ENCODE data around the gene COLQ.

The COLQ gene

DNA sequence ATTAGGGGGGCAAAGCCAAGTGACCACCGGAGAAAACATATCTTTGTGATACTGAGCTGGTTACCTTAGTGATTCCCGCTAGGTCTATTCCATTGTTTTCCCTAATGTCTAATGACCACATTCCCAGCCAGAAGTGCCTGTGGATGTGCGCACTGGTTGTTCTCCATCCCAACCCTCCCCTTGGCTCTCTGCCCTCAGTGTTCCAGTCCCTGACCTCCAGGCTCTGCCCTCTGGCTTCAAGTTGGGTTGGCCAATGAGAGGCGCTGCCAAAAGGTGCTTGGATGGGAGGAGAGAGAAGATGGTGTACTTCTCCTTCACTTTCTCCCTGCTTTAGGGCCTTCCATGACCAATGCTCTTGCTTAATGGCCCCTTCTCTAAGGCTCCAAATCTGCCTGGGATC, 2.4 kb downstream of the COLQ start:
- DNase-seq: no peak

DNA sequence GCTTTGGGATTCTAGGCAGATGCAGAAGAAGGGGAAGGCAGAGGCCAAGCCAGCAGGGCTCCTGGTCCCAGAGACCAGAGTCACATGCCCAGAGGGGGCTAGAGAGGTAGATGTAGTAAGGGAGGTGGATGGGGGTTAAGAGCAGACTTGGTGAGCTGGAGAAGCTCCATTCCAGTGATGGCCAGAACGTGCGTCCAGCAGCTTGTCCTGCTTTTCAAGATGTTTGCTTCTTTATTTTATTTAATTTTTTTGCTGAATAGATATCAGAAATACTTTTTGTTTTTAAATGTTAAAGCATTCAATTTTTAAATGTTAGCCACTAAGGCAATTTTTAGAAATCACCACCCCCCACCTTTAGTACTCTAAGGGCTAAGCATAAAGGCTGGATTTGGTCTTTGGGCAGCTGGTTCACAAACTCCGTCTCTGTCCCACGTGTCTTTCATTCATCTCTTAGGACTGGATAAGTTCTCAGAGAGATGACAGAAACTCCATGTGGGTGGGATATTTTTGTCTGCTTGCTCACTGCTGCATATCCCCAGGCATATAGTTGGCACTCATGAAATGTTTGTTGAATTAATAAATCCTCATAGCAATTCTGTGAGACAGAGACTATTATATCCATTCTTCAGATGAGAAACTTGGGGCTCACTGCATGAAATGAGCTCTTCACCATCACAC, 6.7 kb downstream of the COLQ start:
- DNase-seq: no peak

- no peak for DNase-seq
These were observed 7.5 kb downstream of the COLQ start for GRCh38 chr3:15513810-15514662.

GRCh38 chr3:15513116-15513515, 8.4 kb downstream of the COLQ start:
- DNase-seq: no peak

GRCh38 chr3:15512166-15512565, 9.3 kb downstream of the COLQ start:
- no peak for DNase-seq

GRCh38 chr3:15511156-15511555, 10.3 kb downstream of the COLQ start:
- DNase-seq: no peak

DNA sequence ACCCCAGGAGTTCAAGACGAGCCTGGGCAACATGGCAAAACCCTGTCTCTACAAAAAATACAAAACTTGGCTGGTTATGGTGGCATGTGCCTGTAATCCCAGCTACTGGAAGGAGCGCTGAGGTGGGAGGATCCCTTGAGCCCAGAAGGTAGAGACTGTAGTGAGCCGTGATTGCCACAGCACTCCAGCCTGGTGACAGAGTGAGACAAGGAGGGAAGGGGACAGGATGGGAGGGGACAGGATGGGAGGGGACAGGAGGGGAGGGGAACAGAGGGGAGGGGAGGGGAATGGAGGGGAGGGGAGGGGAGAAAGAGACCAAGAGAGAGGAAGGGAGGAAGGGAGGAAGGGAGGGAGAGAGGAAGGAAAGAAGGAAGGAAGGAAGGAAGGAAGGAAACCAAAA, 11.0 kb downstream of the COLQ start:
- no peak for DNase-seq

DNA sequence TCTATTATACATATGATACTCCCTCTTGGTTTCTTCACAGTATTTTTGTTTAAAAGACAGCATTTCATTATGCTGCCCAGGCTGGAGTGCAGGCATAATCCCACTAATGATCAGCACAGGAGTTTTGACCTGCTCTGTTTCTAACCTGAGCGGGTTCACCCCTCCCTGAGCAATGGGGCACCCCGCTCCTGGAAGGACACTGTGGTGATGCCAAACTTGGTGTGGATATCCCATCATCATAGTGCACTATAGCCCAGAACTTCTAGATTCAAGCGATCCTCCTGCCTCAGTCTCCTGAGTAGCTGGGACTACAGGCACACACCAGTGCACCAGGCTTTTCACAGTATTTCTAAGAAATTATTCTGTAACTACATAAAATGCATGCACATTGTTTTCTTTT, 14.9 kb downstream of the COLQ start:
- DNase-seq: no peak

DNA sequence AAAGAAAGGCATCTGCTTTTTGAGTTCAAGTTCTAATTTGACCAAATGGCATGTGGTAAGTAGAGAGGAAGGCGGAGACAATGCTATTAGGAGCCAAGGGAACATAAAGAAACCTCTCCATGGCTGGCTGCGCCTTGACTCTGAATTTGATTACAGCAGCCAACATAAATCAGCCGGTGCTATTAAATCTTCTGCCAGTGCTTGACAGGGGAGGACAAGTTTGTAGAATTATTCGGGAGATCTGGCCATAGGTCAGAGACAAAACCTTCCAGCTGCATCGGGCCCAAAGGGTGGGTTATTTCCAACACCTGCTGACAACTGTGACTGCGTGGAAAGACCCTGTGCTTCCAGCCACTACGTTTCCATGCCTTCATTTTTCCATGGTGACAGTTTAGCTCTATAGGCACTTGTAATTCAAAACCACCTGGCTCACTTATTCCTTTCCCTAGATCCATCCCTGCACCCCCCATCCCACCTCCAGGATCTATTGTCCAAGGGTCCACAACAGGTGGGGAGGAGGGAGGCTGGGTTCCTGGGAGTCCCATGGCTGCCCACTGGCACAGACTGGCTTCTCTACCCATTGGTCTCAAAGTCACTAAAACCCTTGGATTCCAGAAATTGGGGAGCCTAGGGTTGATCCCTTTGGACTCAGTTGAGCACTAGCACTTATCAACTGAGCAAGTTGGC, 15.9 kb downstream of the COLQ start:
- no peak for DNase-seq

GRCh38 chr3:15502616-15503015, 18.9 kb downstream of the COLQ start:
- no peak for DNase-seq

DNA sequence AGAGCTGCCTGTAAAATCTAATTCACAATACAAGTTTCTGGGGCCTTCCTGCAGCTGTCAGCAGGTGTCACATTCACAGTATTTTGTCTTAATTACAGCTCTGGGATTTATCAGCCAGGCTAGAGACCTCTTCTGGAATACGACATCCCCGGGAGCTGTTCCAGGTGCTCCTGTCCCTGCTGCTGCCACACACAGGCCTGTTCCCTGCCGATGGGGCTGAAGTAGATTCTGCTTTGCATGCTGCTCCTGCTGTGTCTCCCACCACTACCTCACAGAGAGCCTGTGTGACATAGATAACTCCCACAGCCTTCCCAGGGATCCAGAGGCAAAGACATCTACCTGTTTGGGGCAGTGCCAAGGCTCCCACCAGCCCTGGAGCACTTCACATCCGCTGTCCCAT, 20.4 kb downstream of the COLQ start:
- DNase-seq: no peak

GRCh38 chr3:15500107-15500724, 21.3 kb downstream of the COLQ start:
- DNase-seq: no peak

DNA sequence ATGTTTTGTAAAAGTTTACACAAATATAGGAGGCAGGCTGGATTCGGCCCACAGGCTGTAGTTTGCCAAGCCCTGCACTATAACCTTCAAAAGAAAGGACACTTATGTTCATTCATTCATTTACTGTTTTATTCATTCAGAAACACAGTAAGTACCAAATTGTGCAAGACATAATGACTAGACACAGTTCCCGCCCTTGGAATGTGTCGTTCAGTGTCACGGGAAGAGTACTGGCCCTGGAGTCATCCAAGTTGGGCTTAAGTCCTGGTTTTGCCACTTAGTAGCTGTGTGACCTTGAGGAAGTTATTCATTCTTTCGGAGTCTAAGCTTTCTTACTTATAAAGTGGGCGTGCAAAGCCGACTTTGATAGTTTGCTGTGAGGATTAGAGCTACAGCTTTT, 22.0 kb downstream of the COLQ start:
- DNase-seq: no peak

DNA sequence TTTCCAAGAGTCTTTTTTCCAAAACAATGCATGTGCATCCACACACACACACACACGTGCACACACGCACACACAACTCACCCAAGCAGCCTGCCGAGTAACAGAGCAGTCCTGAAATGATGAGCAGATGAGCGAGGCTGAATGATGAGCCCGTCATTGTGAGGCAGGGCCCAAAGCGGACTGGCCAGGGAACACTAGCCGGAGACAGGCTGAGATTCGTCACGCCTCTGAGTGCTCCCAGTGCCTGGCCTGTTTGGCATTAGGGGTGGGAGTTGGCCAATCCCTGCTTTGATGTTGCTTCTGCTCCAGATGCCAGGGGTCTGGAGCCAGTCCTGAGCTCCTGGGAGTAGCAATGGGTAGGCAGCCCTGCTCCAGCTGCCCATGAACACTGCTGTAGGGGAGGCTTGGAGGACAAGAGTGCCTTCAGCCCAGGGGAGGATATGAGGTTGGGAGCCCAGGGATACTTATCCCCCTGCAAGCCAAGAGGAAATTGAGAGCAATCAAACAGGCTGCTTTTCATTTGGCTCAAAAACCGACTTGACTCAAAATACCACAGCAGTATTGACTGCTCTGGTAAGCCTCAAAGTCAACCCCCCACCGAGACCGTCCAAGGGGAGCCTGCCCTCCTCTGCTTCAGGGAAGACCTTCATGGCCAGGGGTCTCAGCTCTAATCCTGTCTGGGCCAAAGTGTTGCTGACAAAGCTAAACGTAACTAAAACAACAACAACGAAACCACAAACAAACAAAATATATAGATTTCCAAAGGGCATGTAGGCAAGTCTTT, 22.9 kb downstream of the COLQ start:
- DNase-seq: no peak

- DNase-seq: no peak
These were observed 23.5 kb downstream of the COLQ start for GRCh38 chr3:15497964-15498363.

- DNase-seq: no peak
These were observed 25.2 kb downstream of the COLQ start for GRCh38 chr3:15496341-15496664.

DNA sequence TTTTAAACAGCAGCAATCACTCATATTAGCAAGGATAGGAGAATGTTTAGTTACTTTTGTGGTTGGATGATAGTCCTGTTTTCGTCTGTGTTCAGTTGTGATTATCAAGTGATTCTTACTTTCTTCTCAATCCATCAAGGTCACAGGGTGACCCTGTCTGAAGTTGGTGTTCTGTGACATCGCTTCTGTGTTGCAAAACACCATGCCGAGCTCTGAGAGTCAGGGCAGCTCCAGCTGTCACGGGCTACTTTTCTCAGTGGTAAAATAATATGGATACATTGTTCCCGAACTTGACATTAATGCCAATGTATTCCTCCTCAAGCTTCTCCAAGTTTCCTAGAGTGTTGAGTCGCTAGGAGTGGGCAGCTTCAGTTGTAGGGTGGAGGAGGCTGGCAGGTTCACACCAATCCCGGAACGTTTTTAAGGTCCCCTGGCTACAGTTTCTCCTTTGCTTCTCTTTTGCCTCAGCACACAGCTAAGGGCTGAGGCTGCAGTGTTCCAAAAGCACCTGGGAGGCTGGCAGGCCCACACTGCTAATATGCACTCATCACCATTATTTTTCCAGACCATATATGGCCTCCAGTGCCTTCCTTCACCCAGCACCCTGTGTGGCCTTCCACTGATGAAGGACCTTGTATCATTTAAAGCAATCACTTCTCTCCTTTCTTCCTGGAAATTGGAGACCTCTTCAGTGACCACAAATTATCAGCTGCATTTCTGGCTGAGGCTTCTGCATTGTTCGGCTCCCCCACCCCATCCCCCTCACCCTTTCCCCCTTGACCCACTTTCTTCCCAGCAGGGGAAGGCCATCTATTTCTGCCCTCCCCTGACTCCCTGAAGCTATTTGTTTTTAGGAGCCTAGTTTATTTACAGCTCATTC, 25.8 kb downstream of the COLQ start:
- no peak for DNase-seq

DNA sequence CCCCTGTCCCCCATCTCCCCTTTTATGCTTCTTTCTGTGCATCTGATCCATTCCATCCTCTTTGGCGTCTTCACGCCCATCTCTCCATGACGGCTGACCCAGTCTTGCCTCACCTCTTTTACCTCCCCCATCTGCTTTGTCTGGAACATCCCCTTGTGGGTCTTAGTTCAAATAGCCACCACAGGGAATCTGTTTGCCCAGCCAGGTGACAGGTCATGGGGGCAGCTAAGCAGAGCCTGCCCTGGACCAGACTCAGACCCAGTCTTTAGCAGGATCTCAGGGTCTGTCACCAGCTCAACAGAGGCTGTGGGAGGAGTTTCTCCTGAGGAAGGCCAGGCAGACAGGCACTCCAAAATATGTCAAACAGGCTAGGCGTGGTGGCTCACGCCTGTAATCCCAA, 28.1 kb downstream of the COLQ start:
- DNase-seq: no peak

DNA sequence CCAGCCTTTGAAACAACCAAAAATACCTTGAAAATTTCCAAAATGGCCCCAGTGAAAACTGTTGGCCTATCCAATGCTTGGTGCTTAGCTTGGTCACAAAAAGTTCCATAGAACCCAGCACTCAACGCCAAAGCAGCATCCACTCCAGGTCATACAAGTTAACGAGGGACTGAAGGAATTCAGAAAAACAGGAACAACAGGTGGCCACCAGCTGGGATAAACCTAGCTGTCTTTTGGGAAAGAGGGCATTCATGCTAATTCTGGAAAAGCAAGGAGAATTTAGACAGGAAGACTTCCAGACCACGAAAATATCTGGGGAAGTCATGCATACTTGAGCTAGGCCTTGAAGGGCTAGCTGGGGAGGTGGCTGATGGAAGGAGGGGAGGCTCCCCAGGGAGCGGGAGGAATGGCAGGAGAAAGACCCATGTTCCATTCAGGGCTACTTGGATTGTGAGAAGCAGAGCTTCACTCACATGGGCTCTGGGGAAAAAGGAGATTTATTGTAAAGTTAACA, 28.6 kb downstream of the COLQ start:
- no peak for DNase-seq

DNA sequence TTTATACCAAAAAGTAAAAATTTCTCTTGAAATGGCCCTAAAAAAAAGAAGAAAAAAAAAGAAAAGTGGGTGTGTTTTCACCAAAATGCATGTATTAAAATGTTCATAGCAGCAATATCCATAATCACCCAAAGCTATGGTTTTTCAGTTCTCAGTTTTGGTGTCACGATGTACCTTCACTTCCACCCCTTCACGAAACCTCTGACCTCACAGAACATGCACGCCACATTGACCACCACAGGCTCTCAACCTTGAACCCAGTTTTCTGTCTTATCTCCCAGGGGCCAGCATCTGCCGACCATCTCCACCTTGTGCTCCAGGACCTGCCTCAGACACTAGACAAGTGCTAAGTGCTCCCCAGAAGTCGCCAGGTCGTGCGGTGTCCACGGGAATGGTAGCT, 30.4 kb downstream of the COLQ start:
- DNase-seq: no peak

- no peak for DNase-seq
These were observed 31.3 kb downstream of the COLQ start for GRCh38 chr3:15490158-15490557.

DNA sequence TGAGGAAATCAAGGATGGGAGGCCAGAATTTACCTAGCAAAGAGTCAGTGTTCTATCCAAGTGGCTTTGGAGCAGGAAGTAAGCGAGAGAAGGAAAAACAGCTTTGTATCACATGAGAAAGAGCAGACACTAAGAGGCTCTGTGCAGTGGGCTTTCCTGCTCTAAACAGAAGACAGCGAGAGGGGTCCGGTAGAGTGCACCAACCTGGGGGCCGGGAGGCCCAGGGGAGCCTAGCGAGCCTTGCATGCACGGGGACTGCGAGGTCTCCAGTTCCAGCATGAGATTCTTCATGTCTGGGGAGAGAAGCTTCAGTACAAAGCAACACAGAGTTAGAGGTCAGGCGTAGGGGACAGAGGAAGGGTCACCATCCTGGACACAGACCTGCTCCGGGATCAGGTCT, 33.5 kb downstream of the COLQ start:
- DNase-seq: no peak
